GM19099 (cell line): ENCODE results near the gene ATXN1L.

Experiments
- POLR2A ChIP-seq: IDR thresholded peaks from 3 replicates; pipeline ENCODE4 v1.6.1; 2011; ENCODE audit warnings: low read depth; ENCODE audit not compliant: insufficient read length; ENCODE audit errors: extremely low read depth

ATXN1L gene

GRCh38 chr16:71847096-71847495, 1.3 kb downstream of the ATXN1L start:
- no peak for TF ChIP-seq POLR2A

- no peak for TF ChIP-seq POLR2A
Observed at GRCh38 chr16:71848622-71849021, 2.8 kb downstream of the ATXN1L start.

- TF ChIP-seq POLR2A, result no peak
Observed at GRCh38 chr16:71851746-71852145, 6.0 kb downstream of the ATXN1L start.

DNA sequence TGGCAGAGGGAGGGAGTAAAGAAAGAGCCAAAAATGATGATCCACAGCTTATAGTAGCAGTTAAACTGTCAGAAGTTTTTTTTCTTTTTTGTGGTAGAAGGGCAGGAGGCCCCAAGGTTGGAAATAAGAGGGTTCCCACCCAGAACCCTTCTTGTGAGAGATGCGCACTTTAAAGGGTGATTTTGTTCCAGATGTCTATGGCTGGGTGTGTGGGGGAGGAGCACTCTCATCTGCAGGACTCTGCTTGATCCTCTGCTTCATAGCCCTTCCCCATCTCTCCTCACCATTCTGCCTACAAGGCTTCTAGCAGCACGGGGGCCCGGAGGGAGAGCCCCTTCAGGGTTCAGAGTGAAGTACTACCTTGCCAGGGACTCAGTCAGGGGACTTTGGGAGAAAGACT, 6.4 kb downstream of the ATXN1L start:
- no peak for TF ChIP-seq POLR2A

- no peak for TF ChIP-seq POLR2A
Observed at GRCh38 chr16:71852561-71852960, 6.8 kb downstream of the ATXN1L start.

GRCh38 chr16:71853413-71853812, 7.6 kb downstream of the ATXN1L start:
- TF ChIP-seq POLR2A, result no peak

GRCh38 chr16:71854369-71854948, 8.7 kb downstream of the ATXN1L start:
- no peak for TF ChIP-seq POLR2A

DNA sequence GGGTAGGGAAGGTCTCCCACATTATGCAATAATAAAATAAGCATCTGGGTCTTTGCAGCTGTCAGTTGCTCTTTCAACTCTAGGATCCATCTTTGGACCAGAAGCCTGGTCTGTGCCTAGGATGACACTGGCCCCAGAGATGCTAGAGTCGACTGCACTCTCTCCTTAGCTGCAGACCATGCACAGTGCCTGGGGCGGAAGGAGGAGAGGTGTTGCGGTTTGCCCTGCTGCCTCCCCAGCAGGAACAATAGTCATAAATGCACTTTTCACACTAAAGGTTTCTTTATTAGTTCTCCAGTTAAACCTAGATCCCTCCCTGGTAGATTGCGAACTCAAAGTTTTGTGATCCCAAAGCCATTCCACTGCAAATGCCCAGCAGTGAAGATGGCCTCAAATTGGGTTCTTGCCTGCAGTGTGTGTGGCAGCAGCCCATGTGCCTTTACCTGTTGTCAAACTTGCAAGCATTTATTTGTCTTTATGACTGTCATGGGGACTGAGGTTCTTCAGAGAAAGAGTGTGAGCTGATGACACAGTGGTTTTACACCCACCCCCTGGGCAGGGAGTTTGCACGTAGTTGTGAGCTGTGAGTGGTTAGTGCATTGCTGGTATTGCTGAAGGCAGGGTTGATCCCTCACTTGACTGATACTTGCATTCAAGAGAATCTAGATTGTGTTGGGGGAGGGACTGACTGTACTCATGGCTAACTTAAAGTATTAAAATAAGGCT, 10.3 kb downstream of the ATXN1L start:
- TF ChIP-seq POLR2A, result no peak

- no peak for TF ChIP-seq POLR2A
Observed at GRCh38 chr16:71859762-71860521, 14.2 kb downstream of the ATXN1L start.

- TF ChIP-seq POLR2A, result no peak
Observed at GRCh38 chr16:71863995-71864394, 18.2 kb downstream of the ATXN1L start.

DNA sequence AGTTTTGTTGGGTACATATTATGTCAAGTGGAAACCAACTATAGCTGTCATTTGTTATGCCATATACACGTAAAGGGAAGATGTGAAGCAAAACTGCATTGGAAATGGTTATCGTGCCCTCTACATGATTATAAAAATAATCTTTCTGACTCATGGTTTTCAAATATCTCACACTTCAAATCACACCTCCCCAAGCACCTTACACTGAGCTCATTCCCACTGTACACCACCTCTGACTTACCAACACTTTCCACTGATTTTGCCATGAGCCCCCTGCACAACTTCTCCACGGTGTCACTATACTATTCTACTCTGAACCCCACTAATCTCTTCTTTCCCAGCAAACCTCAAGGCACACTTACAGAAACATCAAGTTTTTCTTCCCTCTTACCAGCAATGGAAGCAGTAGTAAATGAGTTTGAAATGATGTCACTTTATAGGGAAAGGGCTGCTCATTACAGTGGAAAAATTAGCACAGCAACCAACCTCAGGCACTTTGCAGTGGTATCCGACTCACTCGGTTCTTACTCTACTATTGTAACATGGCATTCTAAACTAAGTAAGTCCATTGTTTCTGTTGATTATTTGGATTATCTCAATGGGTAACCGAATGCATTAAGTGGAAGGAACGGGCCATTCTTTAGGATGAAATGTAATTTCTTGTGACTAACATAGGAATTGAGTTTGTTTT, 19.5 kb downstream of the ATXN1L start:
- no peak for TF ChIP-seq POLR2A

DNA sequence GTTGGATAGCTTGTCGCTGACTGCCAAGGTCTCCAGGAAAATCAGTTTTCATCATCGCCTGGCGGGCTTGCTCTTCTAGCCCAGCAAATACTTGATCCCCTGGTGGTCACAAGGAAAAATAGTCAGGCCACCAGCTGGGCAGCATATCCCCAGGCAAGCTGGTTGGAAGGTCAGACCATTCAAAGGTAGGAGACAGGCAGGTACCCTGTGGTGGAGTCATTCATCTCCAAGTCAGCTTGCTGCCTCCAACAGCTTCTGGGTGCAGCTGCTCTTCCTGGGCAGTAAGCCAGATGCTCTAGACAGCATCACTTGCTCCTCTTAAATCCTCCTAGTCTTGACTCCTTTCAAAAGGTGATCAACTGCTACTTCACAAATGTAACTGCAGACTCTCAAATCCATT, 22.2 kb downstream of the ATXN1L start:
- TF ChIP-seq POLR2A, result no peak

GRCh38 chr16:71869089-71869488, 23.3 kb downstream of the ATXN1L start:
- TF ChIP-seq POLR2A, result no peak

- TF ChIP-seq POLR2A, result no peak
Observed at GRCh38 chr16:71870818-71871217, 25.0 kb downstream of the ATXN1L start.

DNA sequence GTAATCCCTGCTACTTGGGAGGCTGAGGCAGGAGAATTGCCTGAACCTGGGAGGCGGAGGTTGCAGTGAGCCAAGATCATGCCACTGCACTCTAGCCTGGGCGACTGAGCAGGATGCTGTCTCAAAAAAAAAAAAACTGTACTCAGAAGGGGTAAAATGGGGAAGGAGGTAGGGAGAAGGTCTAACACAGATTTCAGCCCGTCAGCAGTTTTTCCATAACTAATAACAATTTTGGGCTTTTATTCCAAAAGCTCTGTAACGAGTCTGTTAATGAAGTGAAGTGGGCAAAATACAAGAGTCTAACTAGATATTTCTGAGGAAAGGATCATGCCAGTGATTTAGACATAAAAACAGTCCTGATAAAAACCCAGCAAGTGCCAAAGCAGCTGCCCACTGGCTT, 27.4 kb downstream of the ATXN1L start:
- no peak for TF ChIP-seq POLR2A
